ELF-1 (cell line): ENCODE data around the gene GLS.

Source experiments
- DNase-seq: peaks from one replicate; pipeline ENCODE4 v3.0.0-alpha.2; 2016; ENCODE audit warnings: low read depth, low spot score

The GLS gene

DNA sequence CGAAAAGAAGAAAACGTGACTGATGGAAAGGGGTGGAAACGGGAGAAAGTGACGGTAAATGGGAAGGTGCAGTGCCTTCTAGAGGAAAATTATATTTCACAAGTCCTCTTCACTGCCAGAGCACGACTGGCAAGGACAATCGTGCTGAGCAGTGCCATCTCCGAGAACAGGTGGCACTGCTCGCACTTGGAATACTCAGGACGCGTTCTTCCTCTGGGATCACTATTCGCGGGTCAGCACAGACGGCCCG is 133.0 kb downstream of the GLS start:
- no peak for DNase-seq

- peak; percentile 97 for DNase-seq
Measured at GRCh38 chr2:191013932-191014652, 133.5 kb downstream of the GLS start, which contains the start of gene STAT1. TSS of gene STAT1 (minus strand) at chr2:191014171. CDS start at chr2:191010003, 4,168 bp downstream.

DNA sequence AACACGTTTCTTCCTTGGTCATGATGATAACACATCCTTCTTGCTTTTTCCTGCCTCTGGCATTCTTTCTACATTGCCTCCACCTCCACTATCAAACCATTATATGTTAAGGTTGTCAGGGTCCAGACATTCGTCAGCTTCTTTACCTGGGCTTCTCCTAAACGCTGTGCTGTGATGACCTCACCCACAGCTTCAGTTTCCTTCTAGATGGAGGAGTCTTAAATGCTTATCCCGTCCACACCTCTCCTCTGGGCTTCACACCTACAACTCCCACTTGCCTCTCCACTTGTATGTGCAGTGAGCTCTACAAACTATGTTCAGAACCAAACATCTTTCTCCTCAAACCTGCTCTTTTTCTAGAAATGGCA is 134.0 kb downstream of the GLS start:
- no peak for DNase-seq
